ENCODE data around the gene MARCHF10.

DNA sequence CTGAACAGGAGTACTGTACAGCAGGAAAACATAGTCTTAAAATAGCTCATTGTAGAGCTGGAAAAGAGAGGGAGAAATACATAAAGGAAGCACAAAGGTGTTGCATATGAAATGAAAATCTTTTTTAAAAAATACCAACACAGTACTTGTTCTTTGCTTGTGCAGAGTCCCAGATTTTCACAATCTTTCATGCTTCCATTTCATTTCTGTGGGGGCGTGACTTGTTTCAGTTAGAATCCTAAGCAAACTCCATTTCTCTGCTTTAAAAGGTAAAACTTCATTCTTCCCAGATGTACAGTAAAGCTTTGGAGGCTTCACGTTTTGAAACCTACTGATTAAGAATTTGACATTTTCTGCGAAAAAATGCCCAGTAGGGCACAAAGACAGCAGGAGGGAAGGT, 48.5 kb upstream of the MARCHF10 start:
- TF ChIP-seq, protein P1, sequence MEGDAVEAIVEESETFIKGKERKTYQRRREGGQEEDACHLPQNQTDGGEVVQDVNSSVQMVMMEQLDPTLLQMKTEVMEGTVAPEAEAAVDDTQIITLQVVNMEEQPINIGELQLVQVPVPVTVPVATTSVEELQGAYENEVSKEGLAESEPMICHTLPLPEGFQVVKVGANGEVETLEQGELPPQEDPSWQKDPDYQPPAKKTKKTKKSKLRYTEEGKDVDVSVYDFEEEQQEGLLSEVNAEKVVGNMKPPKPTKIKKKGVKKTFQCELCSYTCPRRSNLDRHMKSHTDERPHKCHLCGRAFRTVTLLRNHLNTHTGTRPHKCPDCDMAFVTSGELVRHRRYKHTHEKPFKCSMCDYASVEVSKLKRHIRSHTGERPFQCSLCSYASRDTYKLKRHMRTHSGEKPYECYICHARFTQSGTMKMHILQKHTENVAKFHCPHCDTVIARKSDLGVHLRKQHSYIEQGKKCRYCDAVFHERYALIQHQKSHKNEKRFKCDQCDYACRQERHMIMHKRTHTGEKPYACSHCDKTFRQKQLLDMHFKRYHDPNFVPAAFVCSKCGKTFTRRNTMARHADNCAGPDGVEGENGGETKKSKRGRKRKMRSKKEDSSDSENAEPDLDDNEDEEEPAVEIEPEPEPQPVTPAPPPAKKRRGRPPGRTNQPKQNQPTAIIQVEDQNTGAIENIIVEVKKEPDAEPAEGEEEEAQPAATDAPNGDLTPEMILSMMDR (IDR thresholded peaks at IDR 0.05) = no peak
- no peak for TF ChIP-seq POLR2A (IDR thresholded peaks at IDR 0.05)
